ENCODE measurements around the gene EGFR.
A peak's percentile ranks its signal among the peaks of the same experiment; 100 is the strongest.

EGFR gene

DNA sequence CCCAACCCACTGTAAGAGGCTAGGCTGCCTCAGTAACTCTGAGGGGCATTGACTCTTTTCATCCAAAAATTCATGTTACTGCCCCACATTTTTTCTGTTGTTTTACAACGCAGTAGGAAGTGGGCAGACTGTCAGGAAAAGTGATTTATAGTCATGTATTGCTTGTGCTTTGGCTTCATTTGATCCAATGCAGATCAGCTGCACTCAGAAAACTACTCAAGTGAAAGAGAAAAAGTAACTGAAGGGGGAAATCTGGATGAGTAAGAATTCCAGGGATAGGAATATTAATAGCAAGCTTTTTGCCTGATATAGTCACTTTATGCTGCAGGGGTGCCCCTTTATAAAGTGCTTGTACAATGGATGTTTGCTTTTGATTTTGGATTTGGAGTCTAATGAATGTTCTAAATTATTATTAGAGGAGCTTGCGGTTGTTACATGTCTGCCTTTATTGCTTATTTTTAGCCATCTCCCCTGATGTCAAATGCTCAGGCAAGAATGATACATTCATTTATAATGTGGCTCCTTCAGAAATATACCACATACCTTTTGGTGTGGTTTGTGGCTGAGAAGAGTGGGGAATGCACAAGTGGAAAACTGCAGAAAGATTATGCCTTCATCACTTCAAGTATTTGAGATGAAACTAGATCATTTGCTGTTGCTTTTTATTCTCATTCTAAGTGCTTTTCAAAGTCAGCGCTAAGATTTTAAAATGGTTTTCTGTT, 86.1 kb downstream of the EGFR start:
- peaks cover 17% of the 10 kb centered on the region for H3K4me1 ChIP-seq (ENCODE audit: control insufficient read depth, insufficient read depth, low read length)
- H3K9ac ChIP-seq (ENCODE audit: low read depth, low read length): no peak overlapping the region
- H3K36me3 ChIP-seq (ENCODE audit: control insufficient read depth, insufficient read depth, low read length): no peaks in the 10 kb centered on the region
- H3K4me3 ChIP-seq (ENCODE audit: low read depth, low read length): no peak overlapping the region
- no peaks in the 10 kb centered on the region for H3K9me3 ChIP-seq (ENCODE audit: control insufficient read depth, insufficient read depth, low read length)
- H3K27me3 ChIP-seq (ENCODE audit: control insufficient read depth, insufficient read depth, low read length): no peaks in the 10 kb centered on the region

DNA sequence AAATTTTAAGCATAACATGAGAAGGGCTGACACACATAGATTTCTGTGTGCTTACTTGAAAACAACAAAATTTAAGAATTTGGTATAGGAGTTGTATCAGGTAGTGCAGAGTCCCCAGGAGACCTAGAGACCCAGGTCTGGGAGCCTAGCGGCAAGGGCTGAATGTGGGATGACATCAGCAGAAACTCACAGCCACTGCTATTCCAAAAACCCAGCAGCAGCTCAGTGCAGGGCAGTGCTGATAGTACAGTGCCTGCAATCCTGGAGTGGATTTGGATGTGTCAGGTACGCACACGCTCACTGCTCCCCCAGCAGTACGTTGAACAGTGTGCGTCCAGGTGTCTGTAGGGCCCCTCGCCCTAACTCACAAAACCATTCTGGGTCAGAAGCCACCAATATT, 87.1 kb downstream of the EGFR start:
- peak overlapping the region; percentile 17 for H3K9ac ChIP-seq (ENCODE audit: low read depth, low read length)
- H3K36me3 ChIP-seq (ENCODE audit: control insufficient read depth, insufficient read depth, low read length): no peaks in the 10 kb centered on the region
- H3K9me3 ChIP-seq (ENCODE audit: control insufficient read depth, insufficient read depth, low read length): no peaks in the 10 kb centered on the region
- no peak overlapping the region for H3K4me3 ChIP-seq (ENCODE audit: low read depth, low read length)
- H3K27me3 ChIP-seq (ENCODE audit: control insufficient read depth, insufficient read depth, low read length): no peaks in the 10 kb centered on the region
- H3K4me1 ChIP-seq (ENCODE audit: control insufficient read depth, insufficient read depth, low read length): peaks cover 18% of the 10 kb centered on the region

GRCh38 chr7:55107946-55108345, 89.1 kb downstream of the EGFR start:
- H3K4me1 ChIP-seq (ENCODE audit: control insufficient read depth, insufficient read depth, low read length): peaks cover 18% of the 10 kb centered on the region
- H3K9me3 ChIP-seq (ENCODE audit: control insufficient read depth, insufficient read depth, low read length): no peaks in the 10 kb centered on the region
- H3K36me3 ChIP-seq (ENCODE audit: control insufficient read depth, insufficient read depth, low read length): no peaks in the 10 kb centered on the region
- H3K27me3 ChIP-seq (ENCODE audit: control insufficient read depth, insufficient read depth, low read length): no peaks in the 10 kb centered on the region
- H3K9ac ChIP-seq (ENCODE audit: low read depth, low read length): no peak overlapping the region
- H3K4me3 ChIP-seq (ENCODE audit: low read depth, low read length): no peak overlapping the region

DNA sequence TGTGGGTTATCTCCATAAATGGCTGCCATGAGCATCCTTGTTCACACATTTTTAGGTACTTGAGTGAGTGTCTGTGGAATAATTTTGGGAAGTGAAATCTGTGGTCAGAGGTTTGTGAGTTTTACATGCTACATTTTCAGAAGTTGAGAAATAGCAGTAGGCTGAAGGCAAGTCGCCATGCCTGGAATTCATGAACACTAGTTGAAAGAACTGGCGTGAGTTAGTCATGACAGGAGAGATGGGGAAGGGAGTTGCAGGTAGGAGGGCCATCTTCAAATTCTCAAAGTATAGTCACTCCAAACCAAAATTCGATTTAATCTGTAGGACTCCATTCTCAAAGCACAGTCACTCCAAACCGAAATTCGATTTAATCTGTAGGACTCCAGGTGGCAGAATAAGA, 89.6 kb downstream of the EGFR start:
- H3K27me3 ChIP-seq (ENCODE audit: control insufficient read depth, insufficient read depth, low read length): no peaks in the 10 kb centered on the region

DNA sequence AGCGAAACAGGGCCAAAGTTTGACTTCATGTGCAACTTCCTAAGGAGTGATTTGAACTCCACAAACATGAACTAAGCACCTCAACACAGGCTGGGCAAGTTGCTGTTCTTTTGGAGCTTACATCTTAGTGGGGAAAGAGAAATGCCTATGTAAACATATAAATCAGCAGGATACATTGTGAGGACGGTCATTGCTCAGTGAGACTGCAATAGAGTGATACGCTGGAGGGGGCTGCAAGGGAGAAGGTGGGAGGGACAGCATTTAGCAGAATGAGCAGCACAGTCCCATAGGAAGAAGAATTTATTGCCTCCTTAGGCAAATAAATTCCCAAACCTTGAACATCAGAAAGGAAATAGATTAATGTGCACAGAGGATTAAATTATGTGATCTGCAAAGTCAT, 90.0 kb downstream of the EGFR start:
- Histone ChIP-seq H3K36me3 (ENCODE audit: control insufficient read depth, insufficient read depth, low read length) (no peaks in the 10 kb centered on the region), H3K27me3 (ENCODE audit: control insufficient read depth, insufficient read depth, low read length) (no peaks in the 10 kb centered on the region), H3K9ac (ENCODE audit: low read depth, low read length) (no peak overlapping the region), H3K4me1 (ENCODE audit: control insufficient read depth, insufficient read depth, low read length) (peaks cover 18% of the 10 kb centered on the region), H3K9me3 (ENCODE audit: control insufficient read depth, insufficient read depth, low read length) (no peaks in the 10 kb centered on the region), H3K4me3 (ENCODE audit: low read depth, low read length) (no peak overlapping the region)

More for the DNA sequence above, 89.6 kb downstream of the EGFR start:
- peaks cover 18% of the 10 kb centered on the region for H3K4me1 ChIP-seq (ENCODE audit: control insufficient read depth, insufficient read depth, low read length)
- H3K4me3 ChIP-seq (ENCODE audit: low read depth, low read length): no peak overlapping the region
- H3K9me3 ChIP-seq (ENCODE audit: control insufficient read depth, insufficient read depth, low read length): no peaks in the 10 kb centered on the region
- no peaks in the 10 kb centered on the region for H3K36me3 ChIP-seq (ENCODE audit: control insufficient read depth, insufficient read depth, low read length)
- H3K9ac ChIP-seq (ENCODE audit: low read depth, low read length): no peak overlapping the region

- no peak overlapping the region for H3K4me3 ChIP-seq (ENCODE audit: low read depth, low read length)
- no peaks in the 10 kb centered on the region for H3K36me3 ChIP-seq (ENCODE audit: control insufficient read depth, insufficient read depth, low read length)
- peaks cover 18% of the 10 kb centered on the region for H3K4me1 ChIP-seq (ENCODE audit: control insufficient read depth, insufficient read depth, low read length)
- no peaks in the 10 kb centered on the region for H3K9me3 ChIP-seq (ENCODE audit: control insufficient read depth, insufficient read depth, low read length)
- no peaks in the 10 kb centered on the region for H3K27me3 ChIP-seq (ENCODE audit: control insufficient read depth, insufficient read depth, low read length)
- peak overlapping the region; percentile 16 for H3K9ac ChIP-seq (ENCODE audit: low read depth, low read length)
Measured at GRCh38 chr7:55109404-55110167, 90.8 kb downstream of the EGFR start.

- H3K27me3 ChIP-seq (ENCODE audit: control insufficient read depth, insufficient read depth, low read length): no peaks in the 10 kb centered on the region
- no peaks in the 10 kb centered on the region for H3K36me3 ChIP-seq (ENCODE audit: control insufficient read depth, insufficient read depth, low read length)
- H3K9me3 ChIP-seq (ENCODE audit: control insufficient read depth, insufficient read depth, low read length): no peaks in the 10 kb centered on the region
- H3K4me3 ChIP-seq (ENCODE audit: low read depth, low read length): no peak overlapping the region
- peaks cover 18% of the 10 kb centered on the region for H3K4me1 ChIP-seq (ENCODE audit: control insufficient read depth, insufficient read depth, low read length)
- H3K9ac ChIP-seq (ENCODE audit: low read depth, low read length): no peak overlapping the region
Measured at GRCh38 chr7:55110282-55110992, 91.6 kb downstream of the EGFR start.

GRCh38 chr7:55110993-55111361, 92.2 kb downstream of the EGFR start:
- Histone ChIP-seq H3K27me3 (ENCODE audit: control insufficient read depth, insufficient read depth, low read length) (no peaks in the 10 kb centered on the region), H3K4me1 (ENCODE audit: control insufficient read depth, insufficient read depth, low read length) (peaks cover 18% of the 10 kb centered on the region), H3K9me3 (ENCODE audit: control insufficient read depth, insufficient read depth, low read length) (no peaks in the 10 kb centered on the region), H3K36me3 (ENCODE audit: control insufficient read depth, insufficient read depth, low read length) (no peaks in the 10 kb centered on the region), H3K4me3 (ENCODE audit: low read depth, low read length) (no peak overlapping the region), H3K9ac (ENCODE audit: low read depth, low read length) (no peak overlapping the region)

DNA sequence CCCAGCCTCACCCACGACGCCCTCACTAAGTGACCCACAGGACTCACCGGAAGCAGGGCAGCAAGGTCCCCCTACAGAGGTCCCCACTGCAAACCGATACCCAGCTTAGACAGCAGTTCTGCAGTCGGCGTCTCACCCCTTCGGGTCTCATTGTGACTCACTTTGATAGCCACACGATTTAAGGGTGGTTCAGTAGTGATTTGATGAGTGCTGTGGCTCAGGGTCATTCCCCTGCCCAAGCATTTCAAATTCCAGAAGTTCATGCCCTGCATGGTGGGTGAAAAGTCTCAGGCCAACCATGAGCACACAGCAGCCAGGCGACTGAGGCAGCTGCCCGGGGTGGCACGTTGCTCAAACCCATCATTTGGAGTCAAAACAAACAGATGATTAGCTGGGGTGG, 93.2 kb downstream of the EGFR start:
- Histone ChIP-seq H3K4me1 (ENCODE audit: control insufficient read depth, insufficient read depth, low read length) (peaks cover 18% of the 10 kb centered on the region), H3K4me3 (ENCODE audit: low read depth, low read length) (no peak overlapping the region), H3K9me3 (ENCODE audit: control insufficient read depth, insufficient read depth, low read length) (no peaks in the 10 kb centered on the region), H3K36me3 (ENCODE audit: control insufficient read depth, insufficient read depth, low read length) (no peaks in the 10 kb centered on the region), H3K27me3 (ENCODE audit: control insufficient read depth, insufficient read depth, low read length) (no peaks in the 10 kb centered on the region), H3K9ac (ENCODE audit: low read depth, low read length) (no peak overlapping the region)

DNA sequence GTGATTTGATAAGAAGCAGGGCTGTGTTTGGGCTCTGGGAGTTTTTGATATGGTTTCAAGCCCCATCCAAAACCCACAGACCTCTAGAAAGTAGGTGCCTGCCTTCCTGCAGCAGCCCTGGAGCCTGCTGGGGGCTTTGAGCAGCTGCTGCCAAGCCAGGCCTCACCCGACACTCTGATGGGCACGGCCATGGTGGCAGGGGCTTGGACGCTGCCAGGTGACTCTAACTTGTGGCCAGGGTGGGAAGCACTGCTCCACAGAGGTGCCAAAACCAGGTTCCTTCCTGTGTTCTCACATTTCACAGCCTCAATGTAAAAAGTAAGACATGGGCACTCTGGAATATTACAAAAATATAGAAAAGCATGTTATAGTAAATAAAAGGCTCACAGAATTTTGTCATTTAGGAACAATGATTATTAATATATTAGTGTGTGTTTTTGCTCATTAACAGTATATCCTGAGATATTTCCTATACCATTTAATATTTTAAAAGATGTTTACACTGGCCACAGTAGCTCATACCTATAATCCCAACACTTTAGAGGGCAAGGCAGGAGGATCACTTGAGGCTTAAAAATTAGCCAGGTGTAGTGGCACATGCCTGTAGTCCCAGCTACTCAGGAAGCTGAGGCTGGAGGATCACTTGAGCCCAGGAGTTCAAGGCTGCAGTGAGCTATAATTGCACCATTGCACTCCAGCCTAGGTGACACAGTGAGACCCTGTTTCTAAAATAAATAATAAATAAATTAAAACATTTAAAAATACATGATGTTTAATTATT, 95.1 kb downstream of the EGFR start:
- Histone ChIP-seq H3K9ac (ENCODE audit: low read depth, low read length) (no peak overlapping the region), H3K9me3 (ENCODE audit: control insufficient read depth, insufficient read depth, low read length) (no peaks in the 10 kb centered on the region), H3K4me3 (ENCODE audit: low read depth, low read length) (no peak overlapping the region), H3K36me3 (ENCODE audit: control insufficient read depth, insufficient read depth, low read length) (no peaks in the 10 kb centered on the region), H3K27me3 (ENCODE audit: control insufficient read depth, insufficient read depth, low read length) (no peaks in the 10 kb centered on the region), H3K4me1 (ENCODE audit: control insufficient read depth, insufficient read depth, low read length) (peaks cover 9% of the 10 kb centered on the region)

DNA sequence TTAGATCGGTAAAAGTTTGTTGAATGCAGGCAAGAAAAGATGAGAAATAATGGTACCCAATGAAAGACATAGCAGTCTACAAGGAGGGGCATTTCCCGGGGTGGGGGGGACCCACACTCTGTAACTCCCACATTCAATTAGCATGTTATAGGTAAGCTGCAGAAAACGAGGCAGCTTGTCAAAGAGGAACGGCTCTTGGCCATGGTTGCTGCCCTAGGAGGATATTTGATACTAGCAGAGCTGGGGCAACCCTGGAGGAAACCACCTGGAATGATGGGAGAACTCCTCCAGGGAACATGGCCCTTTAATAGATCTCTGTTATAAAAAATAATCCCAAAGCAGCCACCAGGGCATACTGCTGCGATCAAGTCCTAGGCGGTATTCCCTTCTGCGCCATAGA, 98.5 kb downstream of the EGFR start:
- Histone ChIP-seq H3K4me1 (ENCODE audit: control insufficient read depth, insufficient read depth, low read length) (no peaks in the 10 kb centered on the region), H3K9me3 (ENCODE audit: control insufficient read depth, insufficient read depth, low read length) (no peaks in the 10 kb centered on the region), H3K36me3 (ENCODE audit: control insufficient read depth, insufficient read depth, low read length) (no peaks in the 10 kb centered on the region), H3K27me3 (ENCODE audit: control insufficient read depth, insufficient read depth, low read length) (no peaks in the 10 kb centered on the region), H3K4me3 (ENCODE audit: low read depth, low read length) (no peak overlapping the region), H3K9ac (ENCODE audit: low read depth, low read length) (no peak overlapping the region)
